Lung (tissue), 16 donors: ENCODE results near the gene CCL27. TPM values are rescaled to one million over a fixed set of nuclear protein-coding genes. Genes with fewer than 3 reads are reported as not detected.
A peak's percentile ranks its signal among the peaks of the same experiment; 100 is the strongest.

Experiments
- ATAC-seq: fragments of 200-7000 bp; cut with Tn5 transposase; one replicate; pipeline ENCODE4 v1.9.1; 2020; ENCODE audit warnings: moderate number of reproducible peaks; ENCODE audit not compliant: insufficient read depth, low FRiP score
- DNase-seq, 3 donors: peaks; one replicate each; pipeline ENCODE4 v3.0.0-alpha.2; 2013 to 2017
- H3K27ac ChIP-seq, 2 donors: one replicate each; pipeline ENCODE4 v1.5.1; 2013; ENCODE audit warnings: mild to moderate bottlenecking in 2 of 2, moderate library complexity in 2 of 2, control low read depth in 1 of 2, inconsistent platforms in 1 of 2, low read depth in 1 of 2, low read length in 1 of 2
- H3K27me3 ChIP-seq, 3 donors: one replicate each; pipeline ENCODE4 v1.5.1; 2013; ENCODE audit warnings: low read length in 2 of 3; ENCODE audit not compliant: control insufficient read depth in 3 of 3, insufficient read depth in 3 of 3
- H3K36me3 ChIP-seq, 4 donors: one replicate each; pipeline ENCODE4 v1.5.1; 2013; ENCODE audit warnings: low read length in 4 of 4, mild to moderate bottlenecking in 1 of 4, moderate library complexity in 1 of 4; ENCODE audit not compliant: control insufficient read depth in 4 of 4, insufficient read depth in 4 of 4
- H3K4me1 ChIP-seq, 5 donors: one replicate each; pipeline ENCODE4 v1.5.1; 2013; ENCODE audit warnings: low read length in 5 of 5, mild to moderate bottlenecking in 2 of 5, moderate library complexity in 1 of 5; ENCODE audit not compliant: control insufficient read depth in 5 of 5, insufficient read depth in 5 of 5
- H3K4me3 ChIP-seq: one replicate; pipeline ENCODE4 v1.5.1; 2013; ENCODE audit warnings: mild to moderate bottlenecking, control low read depth, moderate library complexity
- H3K9ac ChIP-seq, 2 donors: one replicate each; pipeline ENCODE4 v1.5.1; 2013; ENCODE audit warnings: low read length in 2 of 2, control low read depth in 1 of 2; ENCODE audit not compliant: insufficient read depth in 1 of 2
- H3K9me3 ChIP-seq, 4 donors: one replicate each; pipeline ENCODE4 v1.5.1; 2013; ENCODE audit warnings: low read length in 3 of 4, mild to moderate bottlenecking in 1 of 4, moderate library complexity in 1 of 4; ENCODE audit not compliant: control insufficient read depth in 4 of 4, insufficient read depth in 3 of 4
- WGBS, 2 donors: extraction: QIAGEN DNeasy Blood & Tissue Kit; methylation state at CpG; one replicate each; pipeline ENCODE4 v1.1.7; 2013; 5-methylcytosine and 5-hydroxymethylcytosine counted together
- long read RNA-seq, 5 donors: transcript quantifications; one replicate each; lab custom pipeline, GENCODE V29; 2026
- polyA plus RNA-seq, 2 donors: library from polyadenylated mRNA; stranded (reverse); fragments of 200-250 nt; gene quantifications; one replicate each; pipeline ENCODE4 v1.2.1, GENCODE V29; 2013
- total RNA-seq, 2 donors: library from RNA; depleted of rRNA in 1 of 2; stranded (reverse); fragments of >200 nt in 1 of 2; gene quantifications; one replicate each; pipeline ENCODE4 v1.2.1, GENCODE V29; 2014 to 2021
- TF ChIP-seq, protein P1 (sequence below): IDR thresholded peaks from 2 replicates; pipeline ENCODE4 v1.5.1; 2012; ENCODE audit warnings: mild to moderate bottlenecking; ENCODE audit errors: control extremely low read depth, extremely low read depth
- donor health status: control.
- donor health status: control.
- donor health status: Bipolar disorder and iron deficiency.
- donor health status: healthy.
- donor health status: DM: yes; HTN: yes; CAD: no.

CCL27 gene, protein sequence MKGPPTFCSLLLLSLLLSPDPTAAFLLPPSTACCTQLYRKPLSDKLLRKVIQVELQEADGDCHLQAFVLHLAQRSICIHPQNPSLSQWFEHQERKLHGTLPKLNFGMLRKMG
- total RNA-seq, result under 1 TPM in 1 of 2 donors, not detected in 1; 0.55 TPM
- under 1 TPM in 1 of 2 donors, not detected in 1; 0.05 TPM for polyA plus RNA-seq
- long read RNA-seq, donor 1, result 0 reads
- long read RNA-seq, donor 2, result 0 reads
- long read RNA-seq, donor 3, result 0 reads
- long read RNA-seq, donor 4, result 0 reads
- long read RNA-seq, donor 5, result 0 reads

DNA sequence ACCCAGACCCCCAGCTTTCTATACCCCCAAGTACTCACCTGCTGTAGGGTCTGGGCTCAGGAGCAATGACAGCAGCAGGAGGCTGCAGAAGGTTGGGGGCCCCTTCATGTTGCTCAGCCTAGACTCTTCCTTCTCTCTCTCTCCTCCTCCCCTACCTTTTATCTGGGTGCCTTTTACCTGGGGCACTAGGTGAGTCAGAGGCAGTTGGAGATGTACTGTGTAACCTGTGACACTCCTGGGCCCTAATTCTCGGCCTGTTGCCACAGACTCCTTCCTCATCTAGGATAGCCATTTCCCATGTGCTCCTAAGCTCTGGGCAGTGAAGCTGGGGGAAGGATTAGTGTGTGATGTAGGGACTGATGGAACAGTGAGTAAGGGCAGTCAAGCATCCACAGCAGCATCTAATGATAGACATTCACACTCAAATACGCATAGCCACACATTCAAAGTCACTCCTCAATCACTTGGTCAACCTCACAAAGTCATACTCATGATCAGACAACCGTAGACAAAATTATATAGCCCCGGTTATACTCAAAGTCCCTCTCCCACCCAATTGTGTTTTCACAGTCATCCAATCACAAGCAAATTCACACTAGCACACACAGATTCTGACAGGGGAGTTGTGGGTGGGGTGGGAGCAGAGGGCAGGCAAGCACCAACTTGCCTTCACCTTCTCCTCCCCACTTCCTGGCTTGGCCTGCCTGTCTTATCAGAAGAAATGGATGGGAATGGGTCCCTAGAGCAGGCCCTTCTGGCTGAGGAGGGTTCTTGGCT lies at the start of gene CCL27:
CCL27 (minus strand) TSS at position 132 of the 777 bp plus-strand sequence; CDS start at position 108, 24 bp downstream.
- DNase-seq (no peak), ATAC-seq (no peak)
- Histone ChIP-seq H3K36me3 (peaks cover 1 to 18% (median 10%) of the 10 kb centered on the region in 4 donors), H3K4me1 (peaks cover 0 to 7% (median 0%) of the 10 kb centered on the region in 5 donors), H3K4me3 (no peak within 1 kb of the TSS), H3K9me3 (no peaks in the 10 kb centered on the region), H3K27me3 (no peaks in the 10 kb centered on the region), H3K27ac (peak within 1 kb of the TSS in 1 of 2 donors; percentile 5), H3K9ac (no peak within 1 kb of the TSS)
- 91 to 95% methylated on average over 4 of the region's 4 CpGs for WGBS, 2 donors
- TF ChIP-seq, protein P1, sequence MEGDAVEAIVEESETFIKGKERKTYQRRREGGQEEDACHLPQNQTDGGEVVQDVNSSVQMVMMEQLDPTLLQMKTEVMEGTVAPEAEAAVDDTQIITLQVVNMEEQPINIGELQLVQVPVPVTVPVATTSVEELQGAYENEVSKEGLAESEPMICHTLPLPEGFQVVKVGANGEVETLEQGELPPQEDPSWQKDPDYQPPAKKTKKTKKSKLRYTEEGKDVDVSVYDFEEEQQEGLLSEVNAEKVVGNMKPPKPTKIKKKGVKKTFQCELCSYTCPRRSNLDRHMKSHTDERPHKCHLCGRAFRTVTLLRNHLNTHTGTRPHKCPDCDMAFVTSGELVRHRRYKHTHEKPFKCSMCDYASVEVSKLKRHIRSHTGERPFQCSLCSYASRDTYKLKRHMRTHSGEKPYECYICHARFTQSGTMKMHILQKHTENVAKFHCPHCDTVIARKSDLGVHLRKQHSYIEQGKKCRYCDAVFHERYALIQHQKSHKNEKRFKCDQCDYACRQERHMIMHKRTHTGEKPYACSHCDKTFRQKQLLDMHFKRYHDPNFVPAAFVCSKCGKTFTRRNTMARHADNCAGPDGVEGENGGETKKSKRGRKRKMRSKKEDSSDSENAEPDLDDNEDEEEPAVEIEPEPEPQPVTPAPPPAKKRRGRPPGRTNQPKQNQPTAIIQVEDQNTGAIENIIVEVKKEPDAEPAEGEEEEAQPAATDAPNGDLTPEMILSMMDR, result no peak

DNA sequence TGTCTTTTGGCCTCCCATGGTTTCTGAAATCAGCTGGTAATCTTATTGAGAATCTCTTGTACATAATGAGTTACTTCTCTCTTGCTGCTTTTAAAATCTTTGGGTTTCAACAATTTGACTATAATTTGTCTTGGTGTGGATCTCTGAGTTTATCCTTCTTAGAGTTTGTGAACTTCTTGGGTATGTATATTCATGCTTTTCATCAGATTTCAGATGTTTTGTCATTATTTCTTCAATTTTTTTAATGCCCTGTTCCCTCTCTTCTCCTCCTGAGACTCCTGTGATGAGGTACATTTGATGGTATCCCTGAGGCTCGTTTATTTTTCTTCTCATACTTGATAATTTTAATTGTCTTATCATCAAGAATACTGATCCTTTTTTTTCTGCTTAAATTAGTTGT lies 49.7 kb upstream of the CCL27 start:
- 60 to 84% methylated on average over 1 of the region's 1 CpG for WGBS, 2 donors
- H3K9ac ChIP-seq, result no peak overlapping the region
- TF ChIP-seq, protein P1, result no peak
- H3K9me3 ChIP-seq, result no peaks in the 10 kb centered on the region
- no peak overlapping the region for H3K27ac ChIP-seq
- DNase-seq (no peak), ATAC-seq (no peak)
- peaks cover 0 to 2% (median 0%) of the 10 kb centered on the region in 3 donors for H3K27me3 ChIP-seq
- H3K4me1 ChIP-seq, result peaks cover 3 to 21% (median 4%) of the 10 kb centered on the region in 5 donors
- H3K4me3 ChIP-seq, result no peak overlapping the region
- no peaks in the 10 kb centered on the region for H3K36me3 ChIP-seq

DNA sequence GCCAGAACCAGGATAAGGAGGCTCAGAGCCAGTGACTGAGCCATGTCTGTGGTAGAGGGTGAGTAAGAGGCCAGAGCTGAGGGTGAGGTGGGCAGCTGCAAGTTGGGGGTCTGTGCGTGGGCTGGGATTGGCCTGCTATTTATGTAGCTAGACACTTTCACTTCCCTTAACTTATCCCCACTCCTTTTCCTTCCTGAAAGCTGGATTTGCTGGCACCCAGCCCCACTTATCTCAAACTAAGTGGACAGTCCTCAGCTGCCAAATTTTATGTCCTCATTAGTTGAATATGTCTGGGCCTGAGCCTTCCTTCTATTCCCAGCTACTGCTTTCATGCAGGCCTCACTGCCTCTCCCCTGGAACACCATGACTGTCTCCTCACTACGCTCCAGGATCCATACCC lies 47.6 kb upstream of the CCL27 start, which contains the start of gene CCL21:
CCL21 (minus strand) TSS at position 114 of the 400 bp plus-strand sequence; CDS start at position 44, 70 bp downstream.
- 55 to 59% methylated on average over 2 of the region's 2 CpGs for WGBS, 2 donors
- peaks cover 0 to 2% (median 0%) of the 10 kb centered on the region in 3 donors for H3K27me3 ChIP-seq
- H3K4me3 ChIP-seq, result no peak within 1 kb of the TSS
- TF ChIP-seq, protein P1, result no peak
- H3K36me3 ChIP-seq, result no peaks in the 10 kb centered on the region
- ATAC-seq, result no peak
- H3K27ac ChIP-seq, result peak within 1 kb of the TSS in 1 of 2 donors; percentile 14
- no peak within 1 kb of the TSS for H3K9ac ChIP-seq
- peaks cover 3 to 21% (median 4%) of the 10 kb centered on the region in 5 donors for H3K4me1 ChIP-seq
- H3K9me3 ChIP-seq, result no peaks in the 10 kb centered on the region
- peak; percentile 82 to 94 (median 92) for DNase-seq
